ENCODE results near the gene SDE2.
"Not testable (repeated sequence)": the region's sequence is repeated elsewhere in the genome, so short reads cannot be mapped to it uniquely, and the experiment has no call there.

SDE2 gene

DNA sequence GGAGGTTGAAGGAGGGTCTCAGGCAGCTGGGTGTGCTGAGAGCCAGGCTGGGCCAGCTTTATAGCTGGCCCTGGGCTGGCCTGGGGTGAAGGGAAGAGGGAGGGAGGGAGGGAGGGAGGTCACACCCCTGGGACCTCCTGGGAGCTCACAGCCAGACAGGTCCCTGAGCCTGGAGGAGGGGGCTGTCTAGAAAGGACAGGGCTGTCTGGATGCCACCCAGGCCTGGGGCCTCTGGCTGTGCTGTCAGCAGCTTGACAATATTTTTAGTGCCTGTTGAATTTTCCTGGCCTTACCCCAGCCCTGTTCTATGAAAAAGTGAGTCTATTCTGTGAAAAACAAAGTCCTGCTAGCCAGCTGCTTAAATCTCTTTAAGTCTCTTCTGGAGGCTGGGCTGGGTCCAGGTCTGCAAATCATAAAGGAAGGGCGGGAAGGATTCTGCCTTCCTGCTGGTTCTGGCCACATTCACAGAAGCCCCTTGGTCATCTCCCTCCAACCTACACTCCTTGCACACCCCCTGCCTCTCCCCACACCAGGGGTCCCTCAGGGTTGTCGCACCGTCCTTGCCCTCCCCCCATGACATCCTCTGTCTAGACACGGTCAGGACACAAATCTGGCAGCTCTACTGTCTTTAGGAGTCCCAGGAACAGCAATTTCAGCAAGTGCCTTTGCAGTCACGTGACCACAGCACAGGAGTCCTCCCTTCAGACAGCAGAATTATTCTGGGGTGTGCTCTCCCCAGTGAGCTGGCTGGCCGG lies 57.8 kb downstream of the SDE2 start, which contains the start of gene LEFTY2:
Gene LEFTY2, minus strand, starts transcription at position 34 of the 755 bp plus-strand sequence. CDS start 80 bp downstream, outside the sequence.
- DNase-seq = no peak

DNA sequence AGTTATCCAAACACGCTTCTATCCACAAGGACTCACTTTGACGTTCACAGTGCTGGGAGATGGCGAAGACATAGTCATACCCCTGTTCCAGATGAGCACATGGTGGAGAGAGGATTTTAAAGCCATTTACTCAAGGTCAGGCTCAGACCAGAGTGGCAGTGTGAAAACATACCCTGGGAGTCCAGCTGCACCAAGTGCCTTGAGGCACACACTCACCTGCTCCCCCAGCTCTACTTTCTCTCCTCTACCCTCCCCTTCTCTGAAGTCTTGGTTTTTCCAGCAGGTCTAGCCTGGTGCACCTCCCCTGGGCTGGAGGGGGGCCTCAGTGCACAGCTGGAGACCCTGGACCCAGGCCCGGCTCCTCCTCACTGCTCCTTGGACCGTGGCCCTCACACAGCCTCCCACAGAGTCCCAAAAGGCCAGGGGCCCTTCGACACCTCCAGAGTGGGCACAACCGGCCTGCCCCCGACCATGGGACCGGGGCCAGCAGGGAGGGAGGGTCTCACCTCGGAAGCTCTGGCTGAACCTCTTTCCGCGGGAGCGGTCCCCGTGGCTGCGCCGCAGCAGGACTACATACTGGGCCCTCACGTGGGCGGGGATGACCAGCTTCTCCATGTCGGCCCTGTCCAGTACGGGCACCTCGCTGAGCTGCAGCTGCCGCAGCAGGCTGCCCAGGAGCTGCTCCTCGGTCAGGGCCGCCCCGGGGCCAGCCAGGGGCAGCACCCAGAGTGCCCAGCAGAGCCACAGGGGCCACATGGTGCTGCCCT lies 58.6 kb downstream of the SDE2 start:
- DNase-seq = no peak

DNA sequence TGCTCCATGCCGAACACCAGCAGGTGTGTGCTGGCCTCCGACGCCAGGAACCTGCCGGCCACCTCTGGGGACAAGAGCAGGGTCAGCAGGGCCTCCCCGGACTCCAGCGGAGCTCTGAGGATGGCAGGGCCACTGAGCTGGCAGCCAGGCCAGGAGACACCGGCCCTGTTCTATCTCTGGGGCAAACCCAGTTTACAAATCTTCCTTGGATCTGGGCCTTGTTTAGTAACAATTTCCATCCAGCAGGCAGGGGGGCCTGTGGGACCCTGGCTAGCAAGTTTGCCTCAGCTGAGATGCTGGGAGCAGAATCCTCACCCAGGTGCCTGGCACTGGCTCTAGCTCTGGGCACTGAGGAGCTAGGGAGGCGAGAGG lies 59.2 kb downstream of the SDE2 start:
- DNase-seq = not testable (repeated sequence)

DNA sequence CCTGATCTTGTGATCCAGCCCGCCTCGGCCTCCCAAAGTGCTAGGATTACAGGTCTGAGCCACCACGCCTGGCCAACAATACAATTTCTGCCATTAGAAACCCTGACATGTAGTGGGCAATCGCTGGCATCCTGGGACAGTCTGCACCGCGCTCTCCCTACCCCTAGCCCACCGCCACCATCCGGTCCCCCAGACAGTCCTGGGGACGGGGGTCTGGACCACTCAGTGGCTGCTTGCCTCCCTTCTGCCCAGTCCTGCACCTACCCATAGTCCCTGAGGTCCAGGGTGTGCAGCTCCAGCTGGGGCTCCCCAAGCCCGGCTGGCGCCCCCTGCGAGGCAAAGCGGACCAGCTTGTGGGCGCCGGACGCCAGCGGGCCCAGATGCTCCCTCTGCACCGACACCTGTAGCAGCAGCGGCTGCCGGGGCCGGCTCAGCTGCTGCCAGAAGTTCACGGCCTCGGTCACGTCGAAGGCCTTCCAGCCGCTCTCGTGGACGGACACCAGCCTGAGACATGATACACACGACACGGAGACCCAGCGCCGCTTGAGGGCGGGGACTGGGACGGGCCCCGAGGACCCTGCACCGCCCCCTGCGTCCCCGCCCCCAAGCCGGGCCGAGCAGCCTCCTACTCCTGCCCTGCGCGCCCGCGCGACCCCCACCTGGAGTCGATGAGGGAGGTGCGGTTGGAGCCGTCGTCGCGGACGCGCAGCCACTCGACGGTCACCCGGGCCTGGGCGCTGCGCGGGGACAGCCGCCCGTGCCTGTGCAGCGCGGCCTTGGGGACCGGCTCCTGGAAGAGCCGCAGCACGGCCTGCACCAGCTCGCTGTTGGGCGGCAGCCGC lies 59.8 kb downstream of the SDE2 start:
- not testable (repeated sequence) for DNase-seq

DNA sequence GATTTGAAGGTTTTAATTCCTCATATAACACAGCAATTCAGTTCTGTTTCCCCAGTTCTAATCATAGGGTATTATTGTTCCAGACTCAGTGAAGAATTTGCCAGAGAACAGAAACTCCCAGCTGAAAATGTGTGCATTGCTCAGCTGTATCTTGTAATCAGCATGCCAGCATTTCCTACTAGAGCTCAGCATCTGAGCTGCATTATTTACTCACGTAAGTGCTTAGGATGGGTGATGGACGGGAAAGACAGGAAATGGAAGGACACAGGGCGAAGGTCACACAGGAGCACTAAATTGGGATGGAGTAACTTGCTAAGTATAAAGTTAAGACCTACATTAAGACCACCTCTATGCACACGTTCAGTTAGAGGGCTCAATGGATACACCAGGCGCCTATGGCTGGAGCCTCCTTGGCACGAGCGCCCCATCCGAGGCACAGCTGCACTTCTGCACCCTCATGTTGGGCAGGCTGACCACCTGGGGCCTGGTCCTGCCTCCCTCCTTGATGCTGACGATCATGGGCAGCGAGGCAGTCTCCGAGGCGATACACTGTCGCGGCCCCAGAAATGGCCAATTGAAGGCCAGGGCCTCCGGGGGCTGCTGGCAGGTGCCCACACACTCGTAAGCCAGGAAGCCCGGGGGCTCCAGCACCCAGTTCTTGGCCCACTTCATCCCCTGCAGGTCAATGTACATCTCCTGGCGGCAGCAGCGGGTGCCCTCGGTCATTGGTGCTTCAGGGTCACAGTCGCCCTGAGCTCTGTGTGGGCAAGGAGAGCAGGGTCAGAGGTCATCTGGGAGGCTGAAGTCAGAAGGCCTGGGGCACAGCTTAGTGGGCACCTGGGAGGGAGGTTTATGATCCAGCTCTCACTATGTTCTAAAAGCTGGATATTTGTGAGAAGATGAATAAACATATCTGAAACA lies 61.8 kb downstream of the SDE2 start:
- DNase-seq = no peak

DNA sequence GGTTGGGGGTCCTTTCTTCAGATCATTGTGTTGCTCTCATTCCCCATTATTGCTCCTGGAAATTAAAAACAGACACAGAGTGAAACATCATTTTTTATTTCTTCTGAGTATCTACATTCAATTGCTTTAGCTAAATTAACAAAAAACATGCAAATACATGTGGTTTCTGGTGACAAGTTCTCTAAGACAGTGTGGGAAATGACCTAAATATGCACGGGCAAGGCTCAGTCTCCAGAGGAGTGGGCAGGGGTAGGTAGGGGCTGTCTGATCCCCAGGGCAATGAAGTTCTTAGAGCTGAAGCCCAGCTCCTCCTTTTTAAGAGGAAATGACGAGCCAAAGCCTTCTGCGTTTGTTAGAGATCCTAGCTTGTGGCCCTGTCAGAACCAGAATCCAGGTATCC lies 62.6 kb downstream of the SDE2 start:
- no peak for DNase-seq

DNA sequence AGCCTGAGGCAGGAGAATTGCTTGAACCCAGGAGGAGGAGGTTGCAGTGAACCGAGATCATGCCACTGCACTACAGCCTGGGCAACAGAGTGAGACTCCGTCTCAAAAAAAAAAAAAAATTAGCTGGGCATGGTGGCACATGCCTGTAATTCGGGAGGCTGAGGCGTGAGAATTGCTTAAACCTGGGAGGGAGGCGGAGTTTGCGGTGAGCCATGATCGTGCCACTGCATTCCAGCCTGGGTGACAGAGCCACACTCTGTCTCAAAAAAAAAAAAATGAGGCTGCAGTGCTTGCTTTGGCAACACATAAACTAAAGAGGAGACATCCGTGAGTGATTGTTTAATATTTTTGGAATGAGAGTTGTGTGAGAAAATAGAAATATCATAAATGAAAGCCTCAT lies 63.1 kb downstream of the SDE2 start:
- DNase-seq = not testable (repeated sequence)

DNA sequence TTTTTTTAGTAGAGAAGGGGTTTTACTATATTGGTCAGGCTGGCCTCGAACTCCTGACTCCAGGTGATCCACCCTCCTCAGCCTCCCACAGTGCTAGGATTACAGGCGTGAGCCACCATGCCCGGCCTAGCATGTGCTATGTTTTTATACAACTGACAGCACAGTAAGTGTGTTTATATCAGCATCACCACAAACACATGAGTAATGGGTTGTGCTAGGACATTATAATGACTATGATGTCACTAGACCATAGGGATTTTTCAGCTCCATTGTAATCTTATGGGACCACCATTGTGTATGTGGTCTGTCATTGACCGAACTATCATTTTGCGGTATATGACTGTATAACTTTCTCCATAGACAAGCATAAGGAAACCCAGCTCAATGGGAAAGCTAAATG lies 64.4 kb downstream of the SDE2 start:
- DNase-seq = no peak

DNA sequence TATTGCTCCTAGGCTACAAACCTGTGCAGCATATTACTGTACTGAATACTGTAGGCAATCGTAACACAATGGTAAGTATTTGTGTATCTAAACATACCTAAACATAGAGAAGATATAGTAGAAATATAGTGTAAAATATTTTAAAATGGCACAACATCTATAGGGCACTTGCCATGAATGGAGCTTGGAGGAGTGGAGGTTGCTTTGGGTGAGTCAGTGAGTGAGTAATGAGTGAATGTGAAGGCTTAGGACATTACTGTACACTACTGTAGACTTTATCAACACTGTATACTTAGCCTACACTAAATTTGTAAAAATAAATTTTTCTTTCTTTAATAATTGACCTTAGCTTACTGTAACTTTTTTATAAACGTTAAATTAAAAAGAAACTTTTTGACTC lies 66.1 kb downstream of the SDE2 start:
- no peak for DNase-seq

All from CD4-positive, alpha-beta T cell treated with Interleukin-15 for 1 hour (primary cell).